ENCODE data around the gene PRDM5.

The PRDM5 gene

GRCh38 chr4:120922381-120923206 lies at the start of gene PRDM5:
TSS of gene PRDM5 (minus strand) at chr4:120922726. CDS start at chr4:120922608, 118 bp downstream.
- DNase-seq, result peak in 1 of 2 donors; percentile 10

DNA sequence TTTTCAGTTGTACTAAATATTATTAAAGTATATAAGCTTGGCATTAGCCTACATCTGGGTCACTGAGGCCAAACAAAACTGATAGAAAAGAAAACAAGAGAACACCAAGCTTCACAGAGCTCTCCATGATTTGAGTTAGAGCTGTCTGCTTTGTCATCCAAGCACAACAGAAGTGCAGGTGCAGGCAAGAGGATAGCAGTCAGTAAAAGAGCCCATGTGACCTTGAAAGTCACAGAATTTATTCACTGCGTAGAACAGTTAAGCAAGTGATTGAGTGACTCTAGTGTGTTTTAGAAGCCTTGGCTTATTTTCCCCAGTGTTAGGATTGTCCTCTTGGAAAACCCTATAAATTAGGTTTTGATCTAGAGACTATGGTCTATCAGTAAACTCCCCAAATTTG lies 49.4 kb upstream of the PRDM5 start:
- DNase-seq, result no peak

- no peak for DNase-seq
Measured at GRCh38 chr4:120965938-120966337, 43.4 kb upstream of the PRDM5 start.

DNA sequence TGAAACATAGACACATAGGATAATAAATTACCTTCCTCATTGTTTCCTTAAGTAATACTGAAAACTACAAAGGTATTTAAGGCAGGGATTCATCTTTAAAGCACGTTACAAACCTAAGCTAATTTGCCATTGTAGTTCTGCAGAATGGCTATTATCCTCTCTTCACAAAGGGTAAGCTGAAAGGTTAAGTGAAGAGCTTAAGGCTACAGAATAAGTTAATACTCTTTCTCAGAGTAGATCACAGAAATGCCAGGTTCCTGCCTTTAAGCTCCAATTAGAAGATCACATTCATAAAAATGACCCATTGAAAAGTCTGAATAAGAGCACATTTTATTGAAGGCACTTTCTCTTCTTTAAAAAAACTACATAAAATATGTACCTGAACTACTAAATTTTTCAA lies 42.1 kb upstream of the PRDM5 start:
- DNase-seq, result no peak

GRCh38 chr4:120963449-120963848 lies 40.9 kb upstream of the PRDM5 start:
- no peak for DNase-seq

DNA sequence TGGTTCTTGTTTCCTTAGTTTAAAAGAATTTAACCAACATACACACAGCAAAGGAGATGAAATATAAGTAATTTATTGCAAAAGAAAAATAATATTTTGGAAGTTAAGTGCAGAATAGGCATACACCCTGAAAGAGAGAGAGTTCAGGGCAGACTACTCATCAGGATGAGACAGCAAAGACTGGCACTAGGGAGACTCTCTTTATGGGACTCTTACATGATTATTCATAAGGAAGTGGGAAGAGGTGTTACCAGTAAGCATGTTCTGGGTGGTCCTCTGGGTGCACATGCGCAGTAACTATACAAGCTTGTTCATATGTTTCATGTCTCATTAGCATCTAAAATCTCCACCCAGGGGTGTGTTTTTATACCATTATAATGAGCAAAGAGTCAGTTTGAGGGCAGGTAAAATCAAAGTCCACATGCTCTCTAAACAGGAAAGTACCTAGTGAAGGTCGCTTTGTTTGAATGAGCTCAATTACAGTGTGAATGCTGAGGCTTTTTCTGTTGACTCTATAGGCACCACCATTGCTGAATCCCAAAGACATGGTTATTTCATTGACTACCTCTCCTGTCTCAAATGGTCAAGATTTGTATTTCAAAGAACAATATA lies 38.2 kb upstream of the PRDM5 start:
- no peak for DNase-seq

DNA sequence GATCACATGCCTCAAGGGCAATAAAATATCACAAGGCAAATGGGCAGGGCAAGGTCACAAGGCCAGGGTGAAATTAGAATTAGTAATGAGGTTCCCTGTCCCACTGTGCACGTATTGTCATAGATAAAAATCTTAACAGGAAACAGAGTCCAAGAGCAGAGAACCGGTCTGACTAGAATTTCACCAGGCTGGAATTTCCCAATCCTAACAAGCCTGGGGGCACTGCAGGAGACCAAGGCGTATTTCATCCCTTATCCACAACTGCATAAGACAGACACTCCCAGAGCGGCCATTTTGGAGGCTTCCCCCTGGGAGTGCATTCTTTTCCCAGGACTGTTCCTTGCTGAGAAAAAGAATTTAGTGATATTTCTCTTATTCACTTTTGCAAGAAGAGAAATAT lies 25.9 kb upstream of the PRDM5 start:
- DNase-seq, result no peak

GRCh38 chr4:120942776-120943175 lies 20.2 kb upstream of the PRDM5 start:
- DNase-seq, result no peak

GRCh38 chr4:120940547-120940946 lies 18.0 kb upstream of the PRDM5 start:
- no peak for DNase-seq

GRCh38 chr4:120939693-120940092 lies 17.2 kb upstream of the PRDM5 start:
- DNase-seq, result no peak

DNA sequence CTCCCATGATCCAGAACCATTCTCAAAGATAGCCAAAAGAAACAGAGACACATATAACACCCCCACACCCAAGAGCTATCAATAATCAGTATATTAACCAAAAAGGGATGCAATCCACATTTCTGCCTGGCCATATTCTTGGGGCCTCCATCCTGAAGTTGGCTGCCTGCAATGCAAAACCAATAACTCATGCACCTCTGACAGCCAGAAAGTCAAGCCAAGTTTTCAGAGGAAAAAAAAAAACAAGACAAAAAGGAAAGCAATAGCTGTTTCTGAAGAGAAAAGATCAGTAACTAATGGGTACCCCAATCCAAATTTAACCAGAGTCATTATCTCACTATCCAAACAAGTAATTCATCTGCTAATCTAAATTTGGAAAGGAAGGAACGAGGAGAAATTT lies 7.3 kb upstream of the PRDM5 start:
- no peak for DNase-seq

- no peak for DNase-seq
Measured at GRCh38 chr4:120927801-120928409, 5.4 kb upstream of the PRDM5 start.

- no peak for DNase-seq
Measured at GRCh38 chr4:120926358-120927025, 4.0 kb upstream of the PRDM5 start.

DNA sequence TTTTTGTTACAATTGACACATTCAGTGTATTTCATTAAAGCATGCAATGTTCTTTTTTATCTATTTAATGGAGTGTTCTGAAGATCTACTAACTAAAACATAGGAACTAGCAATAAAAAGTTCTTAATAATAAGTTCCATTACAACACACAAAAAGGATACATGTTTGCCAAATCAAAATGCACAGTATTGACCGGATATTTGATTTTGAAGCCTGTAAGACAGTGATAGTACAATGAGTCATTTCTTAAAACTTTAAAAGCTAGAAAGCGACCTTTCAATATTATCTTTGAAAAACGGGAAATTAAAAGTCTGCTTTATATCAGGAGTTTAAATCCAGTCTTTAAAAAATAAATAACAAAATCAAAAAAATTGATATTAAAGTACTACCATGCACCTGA lies 2.4 kb upstream of the PRDM5 start:
- no peak for DNase-seq

DNA sequence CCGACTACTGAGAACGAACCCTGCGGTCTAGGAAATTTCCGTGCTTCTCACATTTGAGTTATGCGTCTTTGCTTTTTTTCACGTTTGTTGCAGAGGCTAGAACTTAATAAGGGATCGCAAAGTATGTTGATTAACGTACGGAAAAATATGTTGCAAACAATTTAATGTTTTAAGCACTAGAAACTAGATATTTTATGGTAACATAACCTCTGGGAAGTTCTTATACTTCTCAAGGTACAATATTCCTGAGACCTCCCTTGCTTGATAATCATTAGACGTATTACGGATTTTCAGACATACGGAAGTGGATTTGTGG lies 639 bp upstream of the PRDM5 start:
- DNase-seq, result no peak

- DNase-seq, result peak; percentile 22 to 37
Measured at GRCh38 chr4:120921456-120922380, 808 bp downstream of the PRDM5 start.

- DNase-seq, result no peak
Measured at GRCh38 chr4:120920666-120921065, 1.9 kb downstream of the PRDM5 start.

- DNase-seq, result no peak
Measured at GRCh38 chr4:120919358-120919757, 3.2 kb downstream of the PRDM5 start.

GRCh38 chr4:120918788-120919187 lies 3.7 kb downstream of the PRDM5 start:
- DNase-seq, result peak in 1 of 2 donors; percentile 12

GRCh38 chr4:120918092-120918491 lies 4.4 kb downstream of the PRDM5 start:
- no peak for DNase-seq

DNA sequence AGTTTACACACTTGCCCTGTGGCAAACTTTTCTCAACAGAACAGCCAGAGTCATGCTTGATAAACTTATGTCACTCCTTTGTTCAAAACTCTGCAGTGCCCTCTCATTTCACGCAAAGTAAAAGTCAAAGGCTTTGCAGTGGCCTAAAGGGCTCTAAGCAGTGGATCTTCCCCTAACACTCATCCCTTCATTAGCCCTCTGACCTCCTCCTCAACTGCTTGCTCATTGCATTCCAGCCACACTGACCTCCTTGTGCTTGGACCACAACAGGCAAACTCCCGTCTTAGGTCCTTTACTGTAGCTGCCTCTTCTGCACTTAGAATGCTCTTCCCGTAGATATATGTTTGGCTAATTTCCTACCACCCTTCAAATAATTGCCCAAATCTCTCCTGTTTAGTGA lies 5.6 kb downstream of the PRDM5 start:
- no peak for DNase-seq

- no peak for DNase-seq
Measured at GRCh38 chr4:120915336-120915735, 7.2 kb downstream of the PRDM5 start.

DNA sequence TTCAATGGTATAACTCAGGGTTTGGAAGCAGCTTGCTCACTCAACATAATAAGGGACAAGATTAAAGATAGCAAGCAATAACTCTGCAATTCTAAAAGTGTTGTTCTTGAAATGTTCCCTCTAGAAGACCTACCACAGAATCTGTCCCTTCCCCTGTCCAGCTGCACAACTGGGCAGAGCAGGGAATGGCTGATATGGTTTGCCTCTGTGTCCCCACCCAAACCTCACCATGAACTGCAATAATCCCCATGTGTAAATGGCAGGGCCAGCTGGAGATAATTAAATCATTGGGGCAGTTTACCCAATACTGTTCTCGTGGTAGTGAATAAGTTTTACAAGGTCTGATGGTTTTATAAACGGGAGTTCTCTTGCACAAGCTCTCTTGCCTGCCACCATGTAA lies 19.1 kb downstream of the PRDM5 start:
- DNase-seq, result no peak
